GM06990 (cell line): ENCODE results near the gene STK32B.

Experiments used
- DNase-seq: peaks from one replicate; pipeline ENCODE4 v3.0.0-alpha.2; 2011; ENCODE audit not compliant: insufficient read length; ENCODE audit errors: extremely low read depth
- H3K27me3 ChIP-seq: replicated peaks from 2 replicates; pipeline ENCODE4 v1.6.0; 2011; ENCODE audit warnings: low read length; ENCODE audit not compliant: control insufficient read depth, insufficient read depth
- H3K36me3 ChIP-seq: 2 replicates; pipeline ENCODE4 v1.5.1; 2011; ENCODE audit warnings: low read length; ENCODE audit not compliant: control insufficient read depth, insufficient read depth
- H3K4me3 ChIP-seq: replicated peaks from 2 replicates; pipeline ENCODE4 v1.5.1; 2011; ENCODE audit warnings: low read depth, mild to moderate bottlenecking, control low read depth, low read length
- CTCF ChIP-seq: IDR thresholded peaks from 2 replicates; pipeline ENCODE4 v1.5.1; 2011; ENCODE audit warnings: low read length, control low read depth, mild to moderate bottlenecking, inconsistent platforms; ENCODE audit not compliant: insufficient read depth, poor library complexity, severe bottlenecking

STK32B gene

GRCh38 chr4:5203993-5204310 lies 152.7 kb downstream of the STK32B start:
- no peak for DNase-seq
- no peaks in the 10 kb centered on the region for H3K27me3 ChIP-seq
- TF ChIP-seq CTCF = no peak
- H3K4me3 ChIP-seq = no peak overlapping the region
- H3K36me3 ChIP-seq = no peaks in the 10 kb centered on the region

GRCh38 chr4:5204781-5205180 lies 153.5 kb downstream of the STK32B start:
- no peak for TF ChIP-seq CTCF
- DNase-seq = no peak
- no peak overlapping the region for H3K4me3 ChIP-seq
- H3K27me3 ChIP-seq = no peaks in the 10 kb centered on the region
- H3K36me3 ChIP-seq = no peaks in the 10 kb centered on the region

GRCh38 chr4:5206016-5206790 lies 154.9 kb downstream of the STK32B start:
- no peak overlapping the region for H3K4me3 ChIP-seq
- H3K27me3 ChIP-seq = no peaks in the 10 kb centered on the region
- DNase-seq = no peak
- H3K36me3 ChIP-seq = no peaks in the 10 kb centered on the region
- no peak for TF ChIP-seq CTCF

- DNase-seq = no peak
- no peaks in the 10 kb centered on the region for H3K27me3 ChIP-seq
- no peak for TF ChIP-seq CTCF
- H3K36me3 ChIP-seq = no peaks in the 10 kb centered on the region
- H3K4me3 ChIP-seq = no peak overlapping the region
Measured at GRCh38 chr4:5209862-5210261, 158.6 kb downstream of the STK32B start.

GRCh38 chr4:5211282-5211839 lies 160.1 kb downstream of the STK32B start:
- Histone ChIP-seq H3K4me3 (no peak overlapping the region), H3K27me3 (no peaks in the 10 kb centered on the region), H3K36me3 (no peaks in the 10 kb centered on the region)
- TF ChIP-seq CTCF = no peak
- no peak for DNase-seq
